ENCODE results near the gene MAP3K21. TPM values are rescaled to one million over a fixed set of nuclear protein-coding genes. Genes with fewer than 3 reads are reported as not detected.

The MAP3K21 gene
- total and polyA plus RNA-seq, 2 of the 8 experiments (the other 6 are each of a cell fraction or from before 2014, with no cell fraction given): 21.2 to 21.8 TPM

GRCh38 chr1:233333086-233333485 lies 5.6 kb downstream of the MAP3K21 start (continued):
- no peak for TF ChIP-seq BRCA1 (IDR thresholded peaks at IDR 0.05; ENCODE audit: low read depth, low read length)

All from H1 (cell line).